CMK (cell line): ENCODE results near the gene SORBS1.
A peak's percentile ranks its signal among the peaks of the same experiment; 100 is the strongest.

Source experiments
- DNase-seq: peaks from one replicate; pipeline ENCODE4 v3.0.0-alpha.2; 2010; ENCODE audit warnings: low read depth

Gene SORBS1

GRCh38 chr10:95315509-95315908 is 245.7 kb downstream of the SORBS1 start:
- DNase-seq: no peak

DNA sequence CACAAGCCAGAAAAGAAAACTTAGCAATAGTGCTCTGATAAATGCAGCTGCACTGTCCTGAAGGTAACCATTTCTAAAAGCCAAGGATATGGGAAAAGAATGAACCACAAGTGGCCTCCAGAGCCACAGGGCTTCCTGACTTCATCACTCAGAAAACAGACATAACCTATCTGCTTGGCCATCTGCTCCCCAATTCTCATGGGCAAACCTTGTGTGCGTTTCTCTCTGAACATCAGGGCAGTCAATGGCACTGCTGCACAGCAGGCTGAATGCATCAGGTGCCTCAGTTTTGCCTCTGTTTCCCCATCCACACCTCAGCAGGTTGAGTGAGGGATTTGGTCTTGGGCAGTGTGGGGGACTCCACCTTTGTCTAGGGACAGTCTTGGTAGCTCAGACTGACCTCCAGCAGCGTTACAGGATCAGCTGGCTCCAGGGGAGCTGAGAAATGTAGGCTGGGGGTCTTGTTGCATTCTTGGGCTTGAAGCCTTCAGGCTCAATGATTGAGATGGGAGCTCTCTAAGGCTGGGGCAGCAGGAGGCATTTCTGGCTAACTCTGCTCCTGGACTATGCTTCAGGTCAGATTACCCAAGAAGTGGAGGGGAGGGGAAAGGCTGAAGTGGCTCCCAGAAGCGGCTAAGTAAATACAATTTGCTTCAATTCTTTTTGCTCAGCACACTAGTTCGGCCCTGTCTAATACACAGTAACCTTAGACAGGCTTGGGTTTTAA is 246.8 kb downstream of the SORBS1 start:
- DNase-seq: peak; percentile 49

DNA sequence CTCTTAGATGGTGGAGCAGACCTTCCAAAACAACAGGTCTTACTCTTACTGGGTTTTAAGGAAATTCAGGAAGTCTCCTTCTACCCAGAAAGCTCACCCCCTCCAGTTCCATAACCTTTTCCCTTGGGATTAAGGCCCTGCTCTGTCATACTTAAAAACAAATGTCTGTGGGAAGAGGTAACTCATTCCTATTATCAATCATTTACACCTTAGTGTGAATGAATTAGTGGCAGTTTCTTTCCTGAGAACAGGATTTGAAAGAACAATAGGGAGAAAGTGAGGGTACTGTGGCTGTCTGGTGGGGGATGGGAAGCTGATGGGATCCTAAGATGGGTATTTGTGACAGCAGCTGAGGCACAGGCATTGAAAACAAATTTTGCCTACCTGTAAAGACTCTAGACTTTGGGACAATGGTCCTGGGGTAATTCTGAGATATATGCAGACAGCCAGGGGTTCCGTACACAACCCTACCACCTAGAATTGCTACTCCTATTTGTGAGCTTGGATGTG is 248.1 kb downstream of the SORBS1 start:
- DNase-seq: no peak

DNA sequence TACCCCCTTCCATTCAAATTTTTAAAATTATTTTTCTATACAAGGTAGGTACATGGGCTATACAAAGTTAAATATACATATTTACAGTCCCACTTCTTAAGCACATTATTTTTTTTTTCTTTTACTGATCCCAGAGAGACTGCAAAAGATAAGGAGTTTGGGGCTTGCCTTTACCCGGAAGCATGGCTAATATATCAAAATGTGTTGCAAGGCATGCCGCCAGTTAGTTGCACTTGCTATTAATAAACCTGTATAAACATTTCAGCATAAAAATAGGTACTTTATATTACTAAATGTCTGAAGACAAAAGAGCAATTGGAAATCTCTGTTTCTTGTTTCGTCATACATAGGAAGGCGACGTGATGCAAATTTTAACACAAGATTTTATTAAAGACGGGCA is 248.9 kb downstream of the SORBS1 start:
- DNase-seq: no peak

DNA sequence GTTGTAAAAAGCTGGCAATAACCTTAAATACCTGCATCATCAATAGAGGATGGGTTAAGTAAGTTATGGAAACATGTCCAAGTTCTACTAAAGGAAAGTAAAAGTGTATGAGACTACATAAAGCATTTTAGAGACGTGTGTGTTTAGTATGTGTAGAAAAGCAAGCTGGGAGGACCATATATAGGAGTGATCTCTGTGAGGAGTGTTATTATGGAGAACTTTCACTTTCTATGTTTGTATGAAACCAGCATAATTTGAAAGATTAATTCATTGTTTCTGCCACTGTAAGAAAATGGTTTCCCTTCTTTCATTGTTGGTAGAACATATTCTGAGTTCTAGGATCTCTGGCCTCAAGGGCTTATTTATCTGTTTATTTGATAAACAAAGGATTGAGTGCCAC is 251.2 kb downstream of the SORBS1 start:
- DNase-seq: no peak

DNA sequence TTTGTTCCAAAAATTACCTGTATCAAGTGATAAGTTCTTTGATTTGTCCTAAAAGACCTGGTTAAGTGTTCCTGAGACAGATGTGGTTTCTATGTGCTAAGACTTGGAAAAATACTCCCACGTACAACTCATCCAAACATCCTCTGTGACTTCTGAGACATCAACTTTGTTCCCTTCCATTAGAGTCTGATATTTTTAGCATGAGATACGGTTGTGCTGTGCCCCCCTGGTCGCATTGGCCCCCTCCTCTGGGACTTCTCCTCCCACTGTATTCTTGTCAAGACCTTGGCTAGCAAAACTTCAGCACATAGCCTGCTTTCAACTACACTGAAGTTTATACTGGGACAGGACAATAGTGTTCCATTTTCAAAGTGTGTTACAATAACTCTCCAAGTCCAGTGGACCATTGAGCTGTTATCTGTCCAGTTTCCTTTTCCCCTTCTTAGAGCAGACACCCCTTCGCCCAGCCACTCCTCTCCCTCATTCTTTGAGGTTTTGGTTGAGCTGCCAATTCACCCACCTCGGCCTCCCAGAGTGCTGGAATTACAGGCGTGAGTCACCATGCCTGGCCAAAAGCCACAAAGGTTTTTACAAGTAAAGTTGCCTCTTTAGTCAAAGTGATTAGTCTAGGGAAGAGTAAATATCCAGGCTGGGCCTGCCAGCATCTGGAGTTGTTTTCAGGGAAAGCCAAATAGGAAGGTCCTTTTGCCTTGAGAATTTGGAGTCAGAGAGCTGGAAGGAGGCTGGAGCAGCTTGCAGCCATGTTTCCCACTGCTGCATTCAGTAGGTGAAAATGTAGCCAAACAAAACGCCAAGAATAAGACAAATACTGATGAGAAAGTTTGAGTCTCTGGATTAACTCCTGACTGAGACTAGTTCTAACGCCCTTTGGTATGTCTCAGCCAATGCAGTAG is 252.5 kb downstream of the SORBS1 start:
- no peak for DNase-seq

DNA sequence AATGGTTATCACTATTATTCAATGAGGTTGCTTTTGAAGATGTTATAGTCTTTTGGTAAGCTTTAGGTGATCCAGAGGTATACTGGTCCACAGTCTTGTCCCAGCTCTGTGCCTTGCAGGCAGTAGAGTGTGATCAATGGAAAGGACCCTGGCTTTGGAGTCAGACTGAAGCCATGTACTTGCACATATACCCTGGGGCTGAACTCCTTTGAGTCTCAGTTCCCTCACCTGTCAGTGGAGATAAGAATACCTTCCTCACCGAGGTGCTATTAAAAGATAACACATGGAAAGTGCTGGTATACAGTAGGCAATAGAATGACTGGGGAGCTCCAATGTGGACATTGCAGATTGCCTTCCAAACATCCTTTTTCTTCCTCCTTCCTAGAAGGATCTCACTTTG is 254.3 kb downstream of the SORBS1 start:
- DNase-seq: no peak

- DNase-seq: no peak
Measured at GRCh38 chr10:95306318-95306650, 254.9 kb downstream of the SORBS1 start.

GRCh38 chr10:95305606-95306317 is 255.4 kb downstream of the SORBS1 start:
- no peak for DNase-seq

DNA sequence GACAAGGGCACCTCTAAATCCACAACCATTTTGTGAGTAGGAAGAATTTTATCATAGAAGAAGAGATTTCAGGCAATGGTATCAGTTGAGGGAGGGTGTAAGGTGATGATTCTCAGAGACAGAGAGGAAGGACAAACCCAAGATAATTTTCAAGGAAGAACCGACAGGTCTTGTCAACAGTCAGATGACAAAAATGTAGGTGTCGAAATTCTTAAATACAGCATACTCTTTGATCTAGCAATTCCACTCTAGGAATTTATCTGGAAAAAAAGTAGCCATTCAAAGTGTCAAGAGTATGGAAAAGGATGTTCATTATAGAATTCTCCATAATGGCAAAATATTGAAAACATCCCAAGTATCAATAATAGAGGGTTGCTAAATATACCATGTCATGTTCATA is 256.2 kb downstream of the SORBS1 start:
- no peak for DNase-seq

DNA sequence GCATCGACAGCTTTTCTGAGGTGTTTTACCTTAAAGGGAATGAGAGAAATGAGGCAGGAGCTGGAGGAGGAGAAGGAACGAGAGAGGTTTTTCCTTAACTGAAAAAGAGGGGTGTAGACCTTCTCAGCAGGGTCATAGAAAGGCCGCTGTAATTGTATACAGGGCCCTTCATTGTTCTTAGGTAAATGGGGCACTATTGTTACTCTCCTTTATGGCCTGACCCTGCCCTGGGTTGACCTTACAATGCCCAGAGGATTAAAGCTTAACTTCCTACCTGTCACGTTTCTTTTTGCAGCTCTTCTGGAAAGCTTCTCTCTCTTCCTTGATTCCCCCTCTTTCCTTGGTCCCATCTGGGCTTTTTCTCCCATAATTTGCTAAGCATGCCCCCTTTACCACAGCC is 256.7 kb downstream of the SORBS1 start:
- DNase-seq: no peak

GRCh38 chr10:95303950-95304349 is 257.2 kb downstream of the SORBS1 start:
- DNase-seq: no peak

DNA sequence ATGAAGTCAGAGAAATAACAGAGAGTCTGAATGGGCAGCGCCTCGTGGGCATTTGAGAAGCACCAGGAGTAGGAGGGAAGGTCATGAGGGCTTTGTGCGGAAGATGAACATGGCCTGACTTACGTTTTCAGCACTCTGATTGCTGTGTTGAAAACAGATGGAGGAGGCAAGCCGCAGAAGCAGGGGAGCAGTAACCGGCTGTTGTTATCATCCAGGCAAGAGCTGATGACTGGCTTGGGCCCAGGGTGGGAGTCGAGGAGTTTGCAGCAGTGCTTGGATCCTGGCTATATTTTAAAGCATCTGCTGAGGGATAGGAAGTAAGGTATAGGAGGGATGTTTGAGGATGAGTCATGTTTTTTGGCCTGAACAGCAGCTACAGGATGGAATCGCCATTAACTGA is 257.6 kb downstream of the SORBS1 start:
- no peak for DNase-seq

GRCh38 chr10:95300022-95300539 is 261.1 kb downstream of the SORBS1 start:
- DNase-seq: no peak

GRCh38 chr10:95297402-95297801 is 263.8 kb downstream of the SORBS1 start:
- DNase-seq: peak; percentile 60

- no peak for DNase-seq
Measured at GRCh38 chr10:95296764-95297163, 264.4 kb downstream of the SORBS1 start.

DNA sequence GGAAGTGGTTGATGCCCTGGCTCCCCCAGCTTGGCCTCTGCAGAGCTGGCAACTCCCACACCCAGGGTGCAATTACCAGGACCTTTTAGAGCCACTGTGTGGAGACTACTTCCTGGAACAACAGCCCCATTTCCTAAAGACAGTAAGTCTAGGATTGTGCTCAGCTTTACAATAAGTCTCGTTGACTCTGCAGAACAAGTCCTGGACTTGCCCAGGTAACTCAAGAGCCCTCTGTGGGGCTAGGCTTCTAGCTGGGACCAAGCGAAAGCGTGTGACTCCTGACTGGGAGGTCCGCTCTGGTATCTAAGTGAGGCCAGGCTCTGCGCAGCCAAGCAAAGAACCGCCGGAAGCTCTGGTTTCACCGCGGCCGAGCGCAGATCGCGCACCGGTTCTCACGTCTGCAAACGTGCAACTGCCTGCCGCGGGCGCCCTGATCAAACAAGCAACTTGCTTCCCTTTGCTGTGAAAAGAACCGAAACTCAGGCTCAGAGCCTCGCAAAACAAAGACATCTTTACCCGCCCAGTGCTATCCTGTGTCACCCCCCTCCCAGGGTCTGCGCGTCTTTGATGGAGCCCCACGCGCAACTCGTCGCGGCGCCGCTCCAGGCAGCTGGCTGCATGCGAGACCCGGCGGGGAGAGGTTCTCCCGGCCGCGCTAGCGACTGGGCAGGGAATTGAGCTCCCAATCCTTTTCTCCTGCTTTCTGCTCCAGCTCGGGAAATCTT is 266.0 kb downstream of the SORBS1 start:
- peak; percentile 71 for DNase-seq

GRCh38 chr10:95293631-95294030 is 267.5 kb downstream of the SORBS1 start:
- DNase-seq: no peak

GRCh38 chr10:95291365-95292039 is 269.7 kb downstream of the SORBS1 start:
- DNase-seq: no peak

- DNase-seq: peak; percentile 39
Measured at GRCh38 chr10:95290461-95291364, 270.5 kb downstream of the SORBS1 start, which contains the start of gene PDLIM1. PDLIM1 (minus strand) TSS chr10:95291003; CDS start chr10:95290915, 88 bp downstream.
